Liver (tissue), 3 donors: ENCODE measurements around the gene TMIGD1.

Experiments used
- CTCF ChIP-seq: fragments of 150-350 bp; IDR thresholded peaks from 2 replicates; pipeline ENCODE4 v1.5.1; 2017; ENCODE audit warnings: improper control_type of control experiment, low read depth, low read length; ENCODE audit not compliant: missing input control
- RAD21 ChIP-seq, 2 donors: IDR thresholded peaks; 2 replicates each; pipeline ENCODE4 v1.6.1; 2016; ENCODE audit warnings: antibody characterized with exemption in 2 of 2, mild to moderate bottlenecking in 2 of 2
- SP1 ChIP-seq: IDR thresholded peaks from 2 replicates; pipeline ENCODE4 v1.6.1; 2018; ENCODE audit warnings: antibody characterized with exemption, mild to moderate bottlenecking
- TAF1 ChIP-seq: conservative IDR thresholded peaks from 2 replicates; pipeline ENCODE4 v1.6.1; 2016; ENCODE audit warnings: antibody characterized with exemption, mild to moderate bottlenecking
- donor health status: healthy.
- donor health status: healthy.

DNA sequence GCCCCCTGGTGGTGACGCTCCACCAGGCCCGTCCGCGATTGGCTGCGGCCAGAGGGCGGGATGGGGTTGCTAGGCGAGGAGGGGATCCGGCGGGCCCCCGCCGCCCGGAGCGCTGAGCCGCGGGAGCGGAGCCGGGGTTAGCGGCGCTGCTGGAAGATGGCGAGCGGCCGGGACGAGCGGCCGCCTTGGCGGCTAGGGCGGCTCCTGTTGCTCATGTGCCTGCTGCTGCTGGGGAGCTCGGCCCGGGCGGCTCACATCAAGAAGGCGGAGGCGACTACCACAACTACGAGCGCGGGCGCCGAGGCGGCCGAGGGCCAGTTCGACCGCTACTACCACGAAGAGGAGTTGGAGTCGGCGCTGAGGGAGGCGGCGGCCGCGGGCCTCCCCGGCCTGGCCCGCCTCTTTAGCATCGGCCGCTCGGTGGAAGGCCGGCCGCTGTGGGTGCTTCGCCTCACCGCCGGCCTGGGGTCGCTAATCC, 45.0 kb upstream of the TMIGD1 start, which contains the start of gene CPD:
- TF ChIP-seq CTCF (no peak), SP1 (peak; percentile 56), RAD21 (IDR thresholded peaks at IDR 0.05) (peak in 1 of 2 donors; percentile 30), TAF1 (no peak)
